Measurements from ENCODE around the gene TRA2A. TPM values are rescaled to one million over a fixed set of nuclear protein-coding genes. Genes with fewer than 3 reads are reported as not detected.

TRA2A gene
- total and polyA plus RNA-seq, 10 of the 15 experiments (the other 5 are each of a cell fraction or from before 2014, with no cell fraction given), result 25.0 to 224 (median 91.3) TPM

GRCh38 chr7:23539494-23539907 is 7.7 kb upstream of the TRA2A start (continued):
- TF ChIP-seq POU2F2 (IDR thresholded peaks at IDR 0.05; ENCODE audit: borderline replicate concordance, low read depth, low read length) (no peak; the same call in 2 of the 3 replicates), TCF12 (IDR thresholded peaks at IDR 0.05; ENCODE audit: low read depth, low read length) (0 out of 2 replicates have a peak, but pooled peaks have one; percentile 7), ZNF384 (IDR thresholded peaks at IDR 0.05; ENCODE audit: borderline replicate concordance, low read depth, low read length) (peak; percentile 85), RBBP5 (conservative IDR thresholded peaks at IDR 0.05) (no peak), HDAC6 (IDR thresholded peaks at IDR 0.05; ENCODE audit: unreplicated experiment) (no peak)

DNA sequence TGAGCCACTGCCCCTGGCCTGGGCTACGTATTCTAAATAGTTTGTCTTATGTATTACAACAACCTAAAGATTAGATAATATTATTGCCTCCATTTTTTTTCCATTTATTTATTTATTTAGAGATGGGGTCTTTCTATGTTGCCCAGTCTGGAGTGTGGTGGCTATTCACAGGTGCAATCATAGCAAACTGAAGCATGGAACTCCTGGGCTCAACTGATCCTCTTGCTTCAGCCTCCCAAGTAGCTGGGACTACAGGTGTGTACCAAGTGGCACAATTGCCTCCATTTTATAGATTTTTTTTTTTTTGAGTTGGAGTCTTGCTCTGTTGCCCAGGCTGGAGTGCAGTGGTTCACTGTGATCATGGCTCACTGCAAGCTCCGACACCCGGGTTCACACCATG is 6.5 kb upstream of the TRA2A start:
- ATAC-seq, result no peak
- Histone ChIP-seq H3K4me1 (ENCODE audit: control insufficient read depth, insufficient read depth, low read length) (peaks cover 14% of the 10 kb centered on the region), H3K4me3 (no peak overlapping the region), H3K27ac (ENCODE audit: control insufficient read depth, insufficient read depth) (no peak overlapping the region), H4K20me1 (ENCODE audit: control insufficient read depth, insufficient read depth) (no peaks in the 10 kb centered on the region), H3K36me3 (ENCODE audit: control insufficient read depth in 2 of 2, insufficient read depth in 2 of 2, low read length in 1 of 2) (no peaks in the 10 kb centered on the region), H3K27me3 (replicated peaks in 1 of 2; ENCODE audit: control insufficient read depth in 2 of 2, insufficient read depth in 2 of 2, low read length in 1 of 2) (no peaks in the 10 kb centered on the region), H3K4me2 (ENCODE audit: control insufficient read depth, insufficient read depth) (no peak overlapping the region), H3K79me2 (ENCODE audit: control insufficient read depth, insufficient read depth, low read length) (no peaks in the 10 kb centered on the region), H3K9ac (ENCODE audit: control insufficient read depth, insufficient read depth, low read length) (no peak overlapping the region), H3K9me3 (replicated peaks; ENCODE audit: control insufficient read depth, insufficient read depth, low read length) (peaks cover 1% of the 10 kb centered on the region), H2AFZ (ENCODE audit: control insufficient read depth, low read depth, low read length) (no peak overlapping the region)
- ChIA-PET POLR2A (interaction anchor here (1.7 to 2.0 kb wide), 3 partner anchors 13 to 105 kb away, joined by 6 to 8 read pairs (median 8); partner anchors contain the start of gene CCDC126), SMC1A (ENCODE audit: uncharacterized antibody, unreplicated experiment) (interaction anchor here (0.9 to 3.2 kb wide), 6 partner anchors 10 to 274 kb away, joined by 3 to 19 read pairs (median 10); no protein-coding TSS in a partner anchor), CTCF (interaction anchor here (0.5 to 9.7 kb wide), 6 partner anchors 8 to 259 kb away, joined by 3 to 67 read pairs (median 16); no protein-coding TSS in a partner anchor), RAD21 (ENCODE audit: unreplicated experiment) (interaction anchor here (1.7 to 2.8 kb wide), 3 partner anchors 108 to 266 kb away, joined by 4 to 23 read pairs (median 14); no protein-coding TSS in a partner anchor)
- intact Hi-C loops (cut with micrococcal nuclease; ENCODE audit: unreplicated experiment) (loop anchor here (10.0 kb wide), 1 partner anchor 354 kb away; the partner anchor contains the start of gene NUP42), in situ Hi-C loops (cut with MboI) (no loop called here)
- BruUV-seq (replicated peaks), result no TSS peak
- 98% methylated on average over 3 of the region's 3 CpGs for WGBS (ENCODE audit: insufficient coverage, insufficient replicate concordance, low lambda C conversion rate, missing lambda C conversion rate)
- no peak for DNase-seq (ENCODE audit: low read depth, low spot score)
- FAIRE-seq, result no peak
- TF ChIP-seq ZSCAN29 (IDR thresholded peaks at IDR 0.05) (no peak), HDAC2 (IDR thresholded peaks at IDR 0.05) (no peak), PML (IDR thresholded peaks at IDR 0.05; ENCODE audit: low read length) (no peak), RAD21 (IDR thresholded peaks at IDR 0.05; ENCODE audit: insufficient read depth, low read depth, low read length) (no peak), TBL1XR1 (IDR thresholded peaks at IDR 0.05; ENCODE audit: low read depth, low read length) (no peak)
- TF ChIP-seq, protein P1, sequence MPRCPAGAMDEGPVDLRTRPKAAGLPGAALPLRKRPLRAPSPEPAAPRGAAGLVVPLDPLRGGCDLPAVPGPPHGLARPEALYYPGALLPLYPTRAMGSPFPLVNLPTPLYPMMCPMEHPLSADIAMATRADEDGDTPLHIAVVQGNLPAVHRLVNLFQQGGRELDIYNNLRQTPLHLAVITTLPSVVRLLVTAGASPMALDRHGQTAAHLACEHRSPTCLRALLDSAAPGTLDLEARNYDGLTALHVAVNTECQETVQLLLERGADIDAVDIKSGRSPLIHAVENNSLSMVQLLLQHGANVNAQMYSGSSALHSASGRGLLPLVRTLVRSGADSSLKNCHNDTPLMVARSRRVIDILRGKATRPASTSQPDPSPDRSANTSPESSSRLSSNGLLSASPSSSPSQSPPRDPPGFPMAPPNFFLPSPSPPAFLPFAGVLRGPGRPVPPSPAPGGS (IDR thresholded peaks at IDR 0.05; ENCODE audit: borderline replicate concordance, insufficient read depth, low read depth, low read length, poor library complexity, severe bottlenecking), result no peak
- TF ChIP-seq, protein P2, sequence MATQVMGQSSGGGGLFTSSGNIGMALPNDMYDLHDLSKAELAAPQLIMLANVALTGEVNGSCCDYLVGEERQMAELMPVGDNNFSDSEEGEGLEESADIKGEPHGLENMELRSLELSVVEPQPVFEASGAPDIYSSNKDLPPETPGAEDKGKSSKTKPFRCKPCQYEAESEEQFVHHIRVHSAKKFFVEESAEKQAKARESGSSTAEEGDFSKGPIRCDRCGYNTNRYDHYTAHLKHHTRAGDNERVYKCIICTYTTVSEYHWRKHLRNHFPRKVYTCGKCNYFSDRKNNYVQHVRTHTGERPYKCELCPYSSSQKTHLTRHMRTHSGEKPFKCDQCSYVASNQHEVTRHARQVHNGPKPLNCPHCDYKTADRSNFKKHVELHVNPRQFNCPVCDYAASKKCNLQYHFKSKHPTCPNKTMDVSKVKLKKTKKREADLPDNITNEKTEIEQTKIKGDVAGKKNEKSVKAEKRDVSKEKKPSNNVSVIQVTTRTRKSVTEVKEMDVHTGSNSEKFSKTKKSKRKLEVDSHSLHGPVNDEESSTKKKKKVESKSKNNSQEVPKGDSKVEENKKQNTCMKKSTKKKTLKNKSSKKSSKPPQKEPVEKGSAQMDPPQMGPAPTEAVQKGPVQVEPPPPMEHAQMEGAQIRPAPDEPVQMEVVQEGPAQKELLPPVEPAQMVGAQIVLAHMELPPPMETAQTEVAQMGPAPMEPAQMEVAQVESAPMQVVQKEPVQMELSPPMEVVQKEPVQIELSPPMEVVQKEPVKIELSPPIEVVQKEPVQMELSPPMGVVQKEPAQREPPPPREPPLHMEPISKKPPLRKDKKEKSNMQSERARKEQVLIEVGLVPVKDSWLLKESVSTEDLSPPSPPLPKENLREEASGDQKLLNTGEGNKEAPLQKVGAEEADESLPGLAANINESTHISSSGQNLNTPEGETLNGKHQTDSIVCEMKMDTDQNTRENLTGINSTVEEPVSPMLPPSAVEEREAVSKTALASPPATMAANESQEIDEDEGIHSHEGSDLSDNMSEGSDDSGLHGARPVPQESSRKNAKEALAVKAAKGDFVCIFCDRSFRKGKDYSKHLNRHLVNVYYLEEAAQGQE (IDR thresholded peaks at IDR 0.05; ENCODE audit: low read depth, low read length), result no peak

Measured in GM12878 (cell line).